Adrenal gland (tissue), 12 donors: ENCODE measurements around the gene SLC14A1. TPM values are rescaled to one million over a fixed set of nuclear protein-coding genes. Genes with fewer than 3 reads are reported as not detected.
A peak's percentile ranks its signal among the peaks of the same experiment; 100 is the strongest.

ENCODE experiments used
- DNase-seq, 7 donors: peaks; one replicate each; pipeline ENCODE4 v3.0.0-alpha.2; 2019 to 2020
- H3K27ac ChIP-seq, 5 donors: fragments of 200-600 bp; sonication (generic) in 4 of 5; 1 replicate in 3 of 5; 2 replicates in 2 of 5; pipeline versions ENCODE4 v1.5.1 to v1.8.0; 2016 to 2020; ENCODE audit warnings: mild to moderate bottlenecking in 1 of 5
- H3K27me3 ChIP-seq: fragments of 200-600 bp; 2 replicates; pipeline ENCODE4 v1.8.0; 2021
- H3K36me3 ChIP-seq, 2 donors: fragments of 200-600 bp; replicated peaks in 1 of 2; 1 replicate in 1 of 2; 2 replicates in 1 of 2; pipeline versions ENCODE4 v1.5.1 to v1.8.0; 2018 to 2022
- H3K4me1 ChIP-seq, 2 donors: fragments of 200-600 bp; replicated peaks in 1 of 2; 1 replicate in 1 of 2; 2 replicates in 1 of 2; pipeline versions ENCODE4 v1.5.1 to v1.8.0; 2018 to 2021
- H3K4me3 ChIP-seq, 4 donors: fragments of 200-600 bp; sonication (generic) in 3 of 4; one replicate each; pipeline ENCODE4 v1.5.1; 2016 to 2018
- H3K9me3 ChIP-seq, 3 donors: fragments of 200-600 bp; sonication (generic) in 1 of 3; replicated peaks in 1 of 3; 1 replicate in 2 of 3; 2 replicates in 1 of 3; pipeline versions ENCODE4 v1.5.1 to v1.8.0; 2016 to 2021
- CTCF ChIP-seq, 6 experiments: fragments of 450-650 bp in 4 of 6; fragments of 200-600 bp in 2 of 6; sonication (generic) in 1 of 6; IDR thresholded peaks; 1 replicate in 5 of 6; 2 replicates in 1 of 6; pipeline versions ENCODE4 v1.5.1 to v1.8.0; 2016 to 2021; ENCODE audit warnings: antibody characterized with exemption in 6 of 6, mild to moderate bottlenecking in 2 of 6, moderate library complexity in 1 of 6
- POLR2A ChIP-seq, 2 donors: fragments of 450-650 bp; IDR thresholded peaks; one replicate each; pipeline ENCODE4 v1.6.1; 2017; ENCODE audit warnings: antibody characterized with exemption in 2 of 2, mild to moderate bottlenecking in 2 of 2, moderate library complexity in 1 of 2
- WGBS, 4 donors: extraction: QIAGEN DNeasy Blood & Tissue Kit in 2 of 4; methylation state at CpG; one replicate each; pipeline versions ENCODE4 v1.1.5 to v1.1.7; 2013 to 2017; 5-methylcytosine and 5-hydroxymethylcytosine counted together
- intact Hi-C, 2 donors: fragments of 100-400 bp; cut with DNase I; formaldehyde crosslinking; loops; one replicate each; pipeline versions ENCODE4 v1.14.1 to v1.15.0; 2022 to 2023
- polyA plus RNA-seq, 3 donors: library from polyadenylated mRNA; stranded (reverse); fragments of 200-250 nt in 2 of 3; fragments of 350-450 nt in 1 of 3; fragmentation: Illumina TruSeq in 1 of 3; extraction: RNeasy Lipid Tissue Mini Kit (QIAGEN cat#74804) in 1 of 3; gene quantifications; one replicate each; pipeline ENCODE4 v1.2.3, GENCODE V29; 2013 to 2014
- total RNA-seq, 9 donors: library from RNA; depleted of rRNA in 4 of 9; stranded (reverse); fragments of >200 nt in 4 of 9; fragments of 120-200 nt in 1 of 9; fragmentation: NEBNext Ultra II Directional in 1 of 9; extraction: Animal tissue kit (Norgen Biotek cat#: 25700) in 1 of 9; gene quantifications; one replicate each; pipeline versions ENCODE4 v1.1.0 to v1.2.4, GENCODE V29; 2013 to 2023
- donor health status: healthy with polysubstance abuse.
- donor health status: Bipolar disorder and iron deficiency.
- donor health status: DM: yes; HTN: yes; CAD: no.
- donor health status: DM: no; HTN: no; CAD: no.
- donor health status: DM: no; HTN: no; CAD: no.
- donor health status: DM: yes; HTN: yes; CAD: no.

Gene SLC14A1
- total and polyA plus RNA-seq, 12 donors, result 0.57 to 8.8 (median 2.7) TPM

DNA sequence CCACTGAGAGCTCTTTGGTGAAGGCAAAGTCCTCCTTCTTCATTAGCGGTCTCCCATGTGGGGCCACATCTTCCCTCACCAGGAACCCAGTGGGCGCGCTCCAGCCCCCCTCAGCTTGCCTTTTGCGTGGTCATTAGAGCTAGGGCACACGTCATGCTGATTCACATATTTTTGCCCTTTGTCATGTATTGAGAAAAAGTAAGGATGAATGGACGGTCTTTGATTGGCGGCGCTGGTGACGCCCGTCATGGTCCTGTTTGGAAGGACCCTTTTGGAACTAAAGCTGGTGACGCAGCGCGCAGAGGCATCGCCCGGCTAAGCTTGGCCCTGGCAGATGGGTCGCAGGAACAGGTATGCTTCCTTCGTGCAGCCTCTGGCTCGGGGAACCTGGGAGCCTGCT, 3.1 kb downstream of the SLC14A1 start:
- intact Hi-C loops, result no loop called here
- Histone ChIP-seq H3K36me3 (no peaks in the 10 kb centered on the region), H3K27ac (no peak overlapping the region), H3K9me3 (no peaks in the 10 kb centered on the region), H3K4me3 (no peak overlapping the region), H3K27me3 (no peaks in the 10 kb centered on the region), H3K4me1 (no peaks in the 10 kb centered on the region)
- no peak for DNase-seq
- TF ChIP-seq CTCF (IDR thresholded peaks at IDR 0.05) (no peak), POLR2A (IDR thresholded peaks at IDR 0.05) (no peak)
- WGBS, 4 donors, result 91 to 96% (median 96%) methylated on average over 13 to 18 of the region's 18 CpGs

GRCh38 chr18:45728336-45729010, 4.5 kb downstream of the SLC14A1 start:
- H3K9me3 ChIP-seq, result no peaks in the 10 kb centered on the region
- no peak for DNase-seq
- H3K27me3 ChIP-seq, result no peaks in the 10 kb centered on the region
- no peaks in the 10 kb centered on the region for H3K4me1 ChIP-seq
- H3K27ac ChIP-seq, result no peak overlapping the region
- TF ChIP-seq POLR2A (IDR thresholded peaks at IDR 0.05), result no peak
- TF ChIP-seq CTCF (IDR thresholded peaks at IDR 0.05), result no peak
- no peak overlapping the region for H3K4me3 ChIP-seq
- no peaks in the 10 kb centered on the region for H3K36me3 ChIP-seq
- intact Hi-C loops, result no loop called here
- 25 to 35% (median 31%) methylated on average over 2 of the region's 2 CpGs for WGBS, 4 donors

GRCh38 chr18:45730832-45731575, 7.0 kb downstream of the SLC14A1 start:
- intact Hi-C loops, result no loop called here
- DNase-seq, result no peak
- H3K27me3 ChIP-seq, result no peaks in the 10 kb centered on the region
- H3K4me1 ChIP-seq, result no peaks in the 10 kb centered on the region
- no peaks in the 10 kb centered on the region for H3K36me3 ChIP-seq
- peak overlapping the region in 1 of 5 donors; percentile 20 for H3K27ac ChIP-seq
- 64 to 79% (median 69%) methylated on average over 6 of the region's 6 CpGs for WGBS, 4 donors
- no peak overlapping the region for H3K4me3 ChIP-seq
- H3K9me3 ChIP-seq, result no peaks in the 10 kb centered on the region
- no peak for TF ChIP-seq POLR2A (IDR thresholded peaks at IDR 0.05)
- no peak for TF ChIP-seq CTCF (IDR thresholded peaks at IDR 0.05)

- intact Hi-C loops, result no loop called here
- Histone ChIP-seq H3K36me3 (no peaks in the 10 kb centered on the region), H3K27ac (no peak overlapping the region), H3K27me3 (no peaks in the 10 kb centered on the region), H3K4me3 (no peak overlapping the region), H3K9me3 (no peaks in the 10 kb centered on the region), H3K4me1 (no peaks in the 10 kb centered on the region)
- WGBS, 4 donors, result 63 to 82% (median 78%) methylated on average over 2 of the region's 2 CpGs
- TF ChIP-seq POLR2A (IDR thresholded peaks at IDR 0.05) (no peak), CTCF (IDR thresholded peaks at IDR 0.05) (no peak)
- no peak for DNase-seq
Observed at GRCh38 chr18:45731716-45732115, 7.7 kb downstream of the SLC14A1 start.
